Thyroid gland (tissue), 4 donors: ENCODE results near the gene CT47A1. TPM values are rescaled to one million over a fixed set of nuclear protein-coding genes. Genes with fewer than 3 reads are reported as not detected.
"Not testable (repeated sequence)": the region's sequence is repeated elsewhere in the genome, so short reads cannot be mapped to it uniquely, and the experiment has no call there.

Experiments used
- DNase-seq, 2 donors: peaks; one replicate each; pipeline ENCODE4 v3.0.0-alpha.2; 2019
- H3K27ac ChIP-seq, 3 donors: fragments of 200-600 bp; sonication (generic); 1 replicate in 2 of 3; 2 replicates in 1 of 3; pipeline ENCODE4 v1.5.1; 2016 to 2019; ENCODE audit warnings: mild to moderate bottlenecking in 1 of 3, moderate library complexity in 1 of 3
- H3K27me3 ChIP-seq: fragments of 200-600 bp; sonication (generic); one replicate; pipeline ENCODE4 v1.5.1; 2019
- H3K36me3 ChIP-seq, 2 donors: fragments of 200-600 bp; sonication (generic); one replicate each; pipeline ENCODE4 v1.5.1; 2016 to 2019
- H3K4me1 ChIP-seq, 2 donors: fragments of 200-600 bp; sonication (generic); one replicate each; pipeline ENCODE4 v1.5.1; 2017 to 2019
- H3K4me3 ChIP-seq, 3 donors: fragments of 200-600 bp; sonication (generic); replicated peaks in 1 of 3; 1 replicate in 2 of 3; 2 replicates in 1 of 3; pipeline ENCODE4 v1.5.1; 2016; ENCODE audit warnings: mild to moderate bottlenecking in 1 of 3
- H3K9me3 ChIP-seq: fragments of 200-600 bp; sonication (generic); one replicate; pipeline ENCODE4 v1.5.1; 2017
- CTCF ChIP-seq, 6 experiments: fragments of 200-600 bp in 3 of 6; fragments of 450-650 bp in 3 of 6; sonication (generic) in 3 of 6; IDR thresholded peaks; one replicate each; pipeline ENCODE4 v1.5.1; 2016 to 2019; ENCODE audit warnings: antibody characterized with exemption in 6 of 6, mild to moderate bottlenecking in 2 of 6, inconsistent platforms in 1 of 6, moderate library complexity in 1 of 6
- POLR2A ChIP-seq, 2 donors: fragments of 450-650 bp; IDR thresholded peaks; one replicate each; pipeline ENCODE4 v1.6.1; 2017; ENCODE audit warnings: antibody characterized with exemption in 2 of 2, mild to moderate bottlenecking in 2 of 2, moderate library complexity in 1 of 2
- WGBS, 2 donors: methylation state at CpG; one replicate each; pipeline ENCODE4 v1.1.5; 2017; 5-methylcytosine and 5-hydroxymethylcytosine counted together
- intact Hi-C: fragments of 100-400 bp; cut with DNase I; formaldehyde crosslinking; loops from one replicate; pipeline ENCODE4 v1.15.1; 2023
- small RNA-seq: library from RNA; depleted of rRNA; stranded (forward); fragments of <200 nt; gene quantifications from one replicate; pipeline ENCODE3, GENCODE V24; 2016
- total RNA-seq, 4 donors: library from RNA; depleted of rRNA; stranded (reverse); fragments of >200 nt; gene quantifications; one replicate each; pipeline ENCODE4 v1.2.3, GENCODE V29; 2016

CT47A1 gene
- total RNA-seq, 4 donors from 2014 or later: not detected

GRCh38 chrX:120999413-120999812 lies 13.9 kb upstream of the CT47A1 start:
- Histone ChIP-seq H3K27ac (no peak overlapping the region), H3K36me3 (no peaks in the 10 kb centered on the region), H3K4me3 (no peak overlapping the region), H3K9me3 (no peaks in the 10 kb centered on the region), H3K4me1 (no peaks in the 10 kb centered on the region), H3K27me3 (no peaks in the 10 kb centered on the region)
- no peak for DNase-seq
- WGBS, 2 donors: 89 to 95% methylated on average over 3 of the region's 3 CpGs
- intact Hi-C loops: no loop called here
- TF ChIP-seq POLR2A (IDR thresholded peaks at IDR 0.05) (no peak), CTCF (IDR thresholded peaks at IDR 0.05) (no peak)

- H3K27ac ChIP-seq, H3K27me3 ChIP-seq, H3K4me3 ChIP-seq, DNase-seq, H3K36me3 ChIP-seq, H3K4me1 ChIP-seq, H3K9me3 ChIP-seq, intact Hi-C loops: not testable (repeated sequence)
- no CpG with 5 or more reads among the region's 7 CpGs for WGBS, 2 donors
Observed at GRCh38 chrX:120956500-120956899, 29.1 kb downstream of the CT47A1 start, which contains the start of gene CT47A7. Gene CT47A7, minus strand, starts transcription at chrX:120956600. Its CDS starts 255 bp downstream, at chrX:120956345.

Small RNA genes within 50 kb of the gene (small RNA-seq; reads per million reads assigned to genes)
- gene AL670379.1: not detected
- gene AL670379.10: not detected
- not detected for gene AL670379.11
- not detected for gene AL670379.12
- not detected for gene AL670379.2
- gene AL670379.3: not detected
- not detected for gene AL670379.4
- not detected for gene AL670379.5
- not detected for gene AL670379.6
- not detected for gene AL670379.7
- not detected for gene AL670379.8
- not detected for gene AL670379.9

Other genes starting within 250 kb of the CT47A1 start
- gene CT47B1, start 109.9 kb downstream of the CT47A1 start, total RNA-seq: not detected
- not detected for gene CT47A11, start 48.6 kb downstream of the CT47A1 start, total RNA-seq
- not detected for gene CT47A10, start 43.7 kb downstream of the CT47A1 start, total RNA-seq
- gene CT47A9, start 38.9 kb downstream of the CT47A1 start, total RNA-seq: not detected
- not detected for gene CT47A8, start 34.0 kb downstream of the CT47A1 start, total RNA-seq
- not detected for gene CT47A7, start 29.2 kb downstream of the CT47A1 start, total RNA-seq
- gene CT47A6, start 24.3 kb downstream of the CT47A1 start, total RNA-seq: not detected
- not detected for gene CT47A5, start 19.4 kb downstream of the CT47A1 start, total RNA-seq
- gene CT47A4, start 14.6 kb downstream of the CT47A1 start, total RNA-seq: not detected
- not detected for gene CT47A3, start 9.7 kb downstream of the CT47A1 start, total RNA-seq
- gene CT47A2, start 4.8 kb downstream of the CT47A1 start, total RNA-seq: not detected
- 1 to 10 TPM in 3 of 4 donors, under 1 TPM in 1; 0.50 to 1.6 (median 1.1) TPM for gene GLUD2, start 61.9 kb upstream of the CT47A1 start, total RNA-seq